PC-3 (cell line): ENCODE data around the gene MAML2.

ENCODE experiments used
- CTCF ChIP-seq: fragments of 300-600 bp; sonication (generic); conservative IDR thresholded peaks from 2 replicates; pipeline ENCODE4 v1.5.1; 2017; ENCODE audit warnings: antibody characterized with exemption, low read depth, mild to moderate bottlenecking, low read length
- EZH2 ChIP-seq: fragments of 300-600 bp; sonication (generic); IDR thresholded peaks from one replicate; pipeline ENCODE4 v1.6.1; 2017; ENCODE audit warnings: antibody characterized with exemption, mild to moderate bottlenecking, low read length; ENCODE audit not compliant: unreplicated experiment
- EZH2phosphoT487 ChIP-seq: fragments of 300-600 bp; sonication (generic); IDR thresholded peaks from 2 replicates; pipeline ENCODE4 v1.6.1; 2018; ENCODE audit warnings: mild to moderate bottlenecking, antibody characterized with exemption, low read length, borderline replicate concordance

- TF ChIP-seq CTCF (no peak), EZH2 (no peak), EZH2phosphoT487 (no peak)
These were observed 260.7 kb downstream of the MAML2 start for GRCh38 chr11:96082002-96082899.
